HG02943 (cell line): ENCODE measurements around the gene SPHKAP.
"Not testable (repeated sequence)": the region's sequence is repeated elsewhere in the genome, so short reads cannot be mapped to it uniquely, and the experiment has no call there.

Experiments used
- ATAC-seq: cut with Tn5 transposase; IDR thresholded peaks from one replicate; pipeline ENCODE4 v1.9.1; 2021; ENCODE audit warnings: mild to moderate bottlenecking, low read depth, moderate library complexity; ENCODE audit not compliant: unreplicated experiment

SPHKAP gene, protein sequence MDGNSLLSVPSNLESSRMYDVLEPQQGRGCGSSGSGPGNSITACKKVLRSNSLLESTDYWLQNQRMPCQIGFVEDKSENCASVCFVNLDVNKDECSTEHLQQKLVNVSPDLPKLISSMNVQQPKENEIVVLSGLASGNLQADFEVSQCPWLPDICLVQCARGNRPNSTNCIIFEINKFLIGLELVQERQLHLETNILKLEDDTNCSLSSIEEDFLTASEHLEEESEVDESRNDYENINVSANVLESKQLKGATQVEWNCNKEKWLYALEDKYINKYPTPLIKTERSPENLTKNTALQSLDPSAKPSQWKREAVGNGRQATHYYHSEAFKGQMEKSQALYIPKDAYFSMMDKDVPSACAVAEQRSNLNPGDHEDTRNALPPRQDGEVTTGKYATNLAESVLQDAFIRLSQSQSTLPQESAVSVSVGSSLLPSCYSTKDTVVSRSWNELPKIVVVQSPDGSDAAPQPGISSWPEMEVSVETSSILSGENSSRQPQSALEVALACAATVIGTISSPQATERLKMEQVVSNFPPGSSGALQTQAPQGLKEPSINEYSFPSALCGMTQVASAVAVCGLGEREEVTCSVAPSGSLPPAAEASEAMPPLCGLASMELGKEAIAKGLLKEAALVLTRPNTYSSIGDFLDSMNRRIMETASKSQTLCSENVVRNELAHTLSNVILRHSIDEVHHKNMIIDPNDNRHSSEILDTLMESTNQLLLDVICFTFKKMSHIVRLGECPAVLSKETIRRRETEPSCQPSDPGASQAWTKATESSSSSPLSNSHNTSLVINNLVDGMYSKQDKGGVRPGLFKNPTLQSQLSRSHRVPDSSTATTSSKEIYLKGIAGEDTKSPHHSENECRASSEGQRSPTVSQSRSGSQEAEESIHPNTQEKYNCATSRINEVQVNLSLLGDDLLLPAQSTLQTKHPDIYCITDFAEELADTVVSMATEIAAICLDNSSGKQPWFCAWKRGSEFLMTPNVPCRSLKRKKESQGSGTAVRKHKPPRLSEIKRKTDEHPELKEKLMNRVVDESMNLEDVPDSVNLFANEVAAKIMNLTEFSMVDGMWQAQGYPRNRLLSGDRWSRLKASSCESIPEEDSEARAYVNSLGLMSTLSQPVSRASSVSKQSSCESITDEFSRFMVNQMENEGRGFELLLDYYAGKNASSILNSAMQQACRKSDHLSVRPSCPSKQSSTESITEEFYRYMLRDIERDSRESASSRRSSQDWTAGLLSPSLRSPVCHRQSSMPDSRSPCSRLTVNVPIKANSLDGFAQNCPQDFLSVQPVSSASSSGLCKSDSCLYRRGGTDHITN (N-terminal part only)

DNA sequence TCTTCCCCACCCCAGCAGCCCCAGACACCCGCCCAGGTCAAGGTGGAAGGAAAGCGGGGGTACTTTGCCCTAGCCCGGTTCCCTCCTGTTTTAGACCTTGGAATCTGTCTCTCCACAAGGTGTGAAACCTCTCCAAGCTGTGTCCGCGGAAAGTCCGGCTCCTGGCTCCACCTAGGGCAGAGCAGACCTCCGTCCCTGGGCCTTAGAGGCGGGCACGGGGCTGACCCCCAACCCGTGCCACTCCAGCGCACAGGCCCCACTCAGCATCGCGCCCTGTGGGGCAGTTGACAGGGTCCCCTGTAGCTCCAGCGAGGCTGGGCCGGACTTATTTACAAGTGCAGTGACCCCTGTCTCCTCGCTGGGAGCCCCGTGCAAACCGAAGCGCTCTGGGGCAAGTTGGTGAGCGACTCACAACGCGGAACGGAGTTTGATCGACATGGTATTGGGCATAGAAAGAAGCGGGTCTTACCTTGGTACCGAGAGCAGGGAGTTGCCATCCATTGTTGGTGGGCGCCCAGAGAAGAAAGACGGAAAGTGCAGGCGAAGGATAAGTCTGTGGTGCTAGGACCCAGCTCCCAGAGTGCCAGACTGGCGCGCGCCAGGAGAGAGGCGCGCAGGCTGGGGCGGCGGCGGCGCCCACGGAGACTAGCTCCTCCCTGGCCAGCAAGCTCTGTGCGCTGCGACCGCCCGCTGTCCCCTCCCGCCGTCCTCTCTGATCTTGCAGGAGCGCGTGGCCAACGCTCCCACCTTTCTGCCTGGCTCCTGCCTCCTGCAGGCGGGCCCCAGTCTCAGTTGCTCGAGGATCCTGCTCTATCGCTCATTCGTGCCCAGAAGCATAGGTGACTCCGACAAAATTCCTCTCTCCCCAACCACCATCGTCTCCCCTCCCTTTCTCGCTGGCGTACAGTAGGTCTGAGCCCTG lies at the start of gene SPHKAP:
SPHKAP (minus strand) TSS at position 590 of the 922 bp plus-strand sequence; CDS start at position 501, 89 bp downstream.
- no peak for ATAC-seq

DNA sequence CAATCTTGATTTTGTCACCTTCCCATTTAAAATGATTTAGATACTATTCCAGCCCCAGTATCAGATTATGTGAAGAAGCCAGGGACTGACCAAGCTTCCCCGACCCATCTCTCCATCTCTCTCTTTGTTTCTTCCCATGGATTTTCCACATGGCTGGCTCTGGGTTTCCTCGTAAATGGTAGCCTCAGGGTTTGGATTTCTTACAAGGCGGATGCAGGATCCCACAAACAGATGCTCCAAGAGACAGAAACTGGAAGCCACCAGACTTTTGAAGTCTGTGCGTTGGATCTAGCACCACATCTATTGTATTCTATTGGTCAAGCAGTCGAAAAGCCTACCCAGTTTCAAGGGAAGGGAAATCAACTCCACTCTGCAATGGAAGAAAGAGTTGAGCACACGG lies 46.0 kb upstream of the SPHKAP start:
- no peak for ATAC-seq

DNA sequence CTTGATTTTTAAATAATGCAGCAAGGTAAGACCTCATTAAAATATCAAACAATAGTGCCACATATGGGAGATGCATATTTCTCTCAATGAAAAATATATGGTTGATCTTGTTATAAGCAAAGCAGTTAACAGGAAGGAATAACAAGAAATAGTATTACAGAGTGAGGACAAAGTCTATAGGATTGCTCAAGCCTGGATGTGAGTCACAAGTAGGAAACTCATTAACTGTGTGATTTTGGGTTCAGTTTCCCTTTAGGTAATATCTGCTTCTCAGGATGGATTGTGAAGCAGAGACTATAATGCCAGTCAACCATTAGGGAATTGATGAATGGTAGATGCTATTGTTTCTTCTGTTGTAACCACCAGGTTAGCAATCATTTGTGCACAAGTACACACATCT lies 42.9 kb upstream of the SPHKAP start:
- ATAC-seq: no peak

DNA sequence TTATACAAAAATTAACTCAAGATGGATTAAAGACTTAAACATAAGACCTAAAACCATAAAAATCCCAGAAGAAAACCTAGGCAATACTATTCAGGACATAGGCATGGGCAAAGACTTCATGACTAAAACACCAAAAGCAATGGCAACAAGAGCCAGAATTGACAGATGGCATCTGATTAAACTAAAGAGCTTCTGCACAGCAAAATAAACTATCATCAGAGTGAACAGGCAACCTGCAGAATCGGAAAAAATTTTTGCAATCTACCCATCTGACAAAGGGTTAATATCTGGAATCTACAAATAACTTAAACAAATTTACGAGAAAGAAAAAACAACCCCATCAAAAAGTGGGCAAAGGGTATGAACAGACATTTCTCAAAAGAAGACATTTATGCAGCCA lies 37.1 kb upstream of the SPHKAP start:
- not testable (repeated sequence) for ATAC-seq

DNA sequence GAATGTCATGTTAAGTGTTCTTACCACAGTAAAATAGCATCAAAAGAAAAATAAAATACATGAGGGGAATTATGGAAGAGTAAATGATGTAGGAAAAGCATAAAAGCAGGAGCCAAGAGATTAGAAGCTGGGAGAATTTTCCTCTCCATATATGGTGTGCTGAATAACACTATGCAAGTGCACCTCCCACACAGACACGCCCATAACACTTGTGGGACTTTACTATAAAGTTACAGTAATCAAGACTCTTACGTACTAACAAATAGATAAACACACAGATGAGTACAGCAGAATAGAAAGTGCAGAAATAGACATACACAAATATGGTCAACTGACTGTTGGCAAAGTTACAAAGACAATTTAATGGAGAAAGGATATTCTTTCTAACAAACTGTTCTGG lies 16.0 kb upstream of the SPHKAP start:
- ATAC-seq: no peak

DNA sequence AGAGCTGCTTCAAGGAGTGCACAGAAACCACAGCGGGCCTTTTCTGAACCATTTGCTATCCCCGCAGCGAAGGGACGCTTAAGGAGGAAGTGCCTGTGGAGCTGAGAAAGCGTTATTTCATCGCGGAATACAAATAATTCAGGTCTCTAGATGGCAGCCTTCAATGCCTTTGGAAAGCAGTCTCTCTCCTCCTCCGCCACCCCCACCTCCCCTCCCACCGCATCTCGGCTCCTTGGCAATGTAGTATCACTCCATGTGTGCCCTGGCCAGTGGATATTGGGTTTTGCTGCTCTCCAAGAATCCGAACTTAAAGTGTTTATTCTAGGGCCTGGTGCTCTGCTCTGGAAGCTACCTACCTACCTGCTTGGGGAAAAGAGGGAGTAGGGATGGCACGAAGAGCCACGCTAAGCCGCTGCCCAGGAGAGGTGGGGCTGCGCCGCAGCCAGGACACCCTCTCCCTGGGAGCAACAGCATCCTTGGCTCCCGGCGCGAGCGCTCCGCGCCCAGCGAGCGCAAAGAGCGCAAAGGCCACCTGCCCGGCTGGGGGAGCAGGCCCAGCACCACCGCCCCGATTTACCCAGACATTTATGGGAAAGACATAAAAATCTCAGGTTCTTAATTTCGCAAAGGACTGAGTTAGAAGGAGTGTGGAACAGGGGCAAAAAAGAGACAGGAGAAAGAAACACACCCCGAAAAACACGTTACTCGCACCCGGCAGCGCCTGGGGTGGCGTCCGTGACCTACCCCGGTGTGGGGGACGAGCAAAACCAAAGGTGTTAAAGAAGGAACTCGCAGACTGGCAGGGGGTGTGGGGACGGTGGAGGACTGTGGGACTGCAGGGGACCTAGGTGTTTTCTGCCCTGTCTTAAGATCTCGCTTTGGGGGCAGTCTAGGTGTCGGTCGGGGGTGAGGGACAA lies 1.0 kb downstream of the SPHKAP start:
- ATAC-seq: no peak

DNA sequence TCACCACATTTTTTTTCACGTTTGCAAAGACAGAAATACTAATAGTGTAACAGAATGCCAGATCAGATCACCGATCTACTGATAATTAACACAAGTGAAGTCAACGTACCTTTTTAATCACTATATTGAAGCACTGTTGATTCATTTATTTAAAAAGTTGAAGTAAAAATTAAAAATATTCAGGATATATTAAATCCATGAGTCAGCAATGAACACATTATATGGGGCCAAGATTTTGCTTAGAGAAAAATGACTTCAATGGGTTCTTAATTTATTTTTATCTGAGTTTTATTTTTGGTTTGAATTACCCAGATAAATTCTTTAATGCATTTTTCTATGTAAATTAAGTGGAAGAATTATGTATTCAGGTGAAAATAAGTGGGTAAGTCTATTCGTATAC lies 14.2 kb downstream of the SPHKAP start:
- ATAC-seq: no peak

DNA sequence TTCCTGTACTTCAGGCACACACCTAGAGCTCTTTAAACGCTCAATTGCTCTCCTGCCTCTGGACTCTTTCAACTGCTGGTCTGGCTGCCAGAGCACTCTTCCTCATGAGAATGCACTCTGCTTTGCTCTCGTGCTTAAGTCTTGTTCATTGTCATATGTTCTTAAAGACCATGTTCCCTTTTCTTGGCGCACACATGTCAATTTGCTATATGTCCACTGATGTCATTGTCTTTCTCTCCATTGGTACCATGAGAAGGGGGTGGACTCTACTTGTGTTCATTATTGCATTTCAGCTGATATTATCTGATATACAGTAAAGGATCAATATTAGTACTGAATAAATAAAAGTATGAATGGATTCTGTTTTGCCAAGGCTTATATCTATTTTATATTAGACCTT lies 16.8 kb downstream of the SPHKAP start:
- ATAC-seq: no peak

DNA sequence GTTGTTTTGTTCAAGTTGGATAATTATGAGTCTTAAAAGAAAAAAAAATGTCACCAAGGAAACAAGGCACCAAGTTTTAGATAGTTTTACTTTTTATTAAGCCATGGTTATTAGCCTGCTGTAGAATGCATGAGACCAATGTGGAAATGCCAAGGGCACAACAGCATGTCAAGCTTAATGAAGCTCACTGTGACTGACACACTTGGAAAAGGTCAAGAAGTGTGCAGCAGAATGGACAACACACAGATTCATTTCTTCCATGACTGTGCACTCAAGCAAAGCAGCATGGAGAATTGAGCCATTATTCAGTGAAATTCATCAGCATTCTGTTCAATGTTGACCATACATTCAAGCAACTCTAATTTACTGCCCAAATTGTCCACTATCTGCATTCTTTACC lies 23.6 kb downstream of the SPHKAP start:
- no peak for ATAC-seq

DNA sequence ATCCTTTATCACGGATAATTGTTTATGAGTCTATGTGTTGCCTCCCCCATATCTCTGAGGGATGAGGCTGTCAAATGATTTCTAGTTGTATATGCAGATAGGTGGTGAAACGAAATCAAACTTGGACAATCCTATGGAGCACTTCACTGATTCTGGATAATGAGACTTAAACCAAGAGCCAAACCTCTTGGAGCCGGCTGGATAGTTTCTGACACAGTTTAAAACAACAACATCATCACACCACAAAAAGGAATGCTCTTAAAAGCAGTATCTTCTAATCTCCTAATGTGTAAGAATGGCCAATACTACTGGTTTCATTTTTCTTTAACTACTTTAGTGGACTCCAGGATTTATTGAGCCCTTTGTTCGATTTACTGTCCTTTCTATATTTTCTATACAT lies 36.5 kb downstream of the SPHKAP start:
- ATAC-seq: no peak

DNA sequence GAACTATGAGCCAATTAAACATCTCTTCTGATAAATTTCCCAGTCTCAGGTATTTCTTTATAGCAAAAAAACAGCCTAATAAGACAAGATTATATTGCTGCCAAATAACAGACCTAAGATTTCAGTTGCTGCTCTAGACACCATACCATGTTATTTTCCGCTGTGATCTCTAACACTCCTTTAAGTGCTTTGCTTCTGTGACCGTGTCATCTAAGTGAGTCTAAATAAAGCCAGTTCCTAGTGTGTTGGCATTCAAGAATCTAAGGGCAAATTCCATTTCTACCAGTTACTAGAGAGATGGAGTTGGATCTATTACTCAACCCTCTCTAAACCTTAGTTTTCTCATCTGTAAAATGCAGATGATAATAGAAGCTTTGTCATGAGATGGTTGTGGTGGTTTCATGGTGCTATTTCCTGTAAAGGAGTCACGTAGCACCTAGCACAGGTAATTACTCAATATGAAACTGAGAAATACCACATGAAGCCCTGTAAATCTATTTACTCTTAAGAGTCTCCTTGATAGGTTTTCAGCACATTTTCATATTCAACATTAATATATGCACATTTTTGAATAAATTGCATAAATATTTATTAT lies 40.5 kb downstream of the SPHKAP start:
- ATAC-seq: peak; percentile 87

DNA sequence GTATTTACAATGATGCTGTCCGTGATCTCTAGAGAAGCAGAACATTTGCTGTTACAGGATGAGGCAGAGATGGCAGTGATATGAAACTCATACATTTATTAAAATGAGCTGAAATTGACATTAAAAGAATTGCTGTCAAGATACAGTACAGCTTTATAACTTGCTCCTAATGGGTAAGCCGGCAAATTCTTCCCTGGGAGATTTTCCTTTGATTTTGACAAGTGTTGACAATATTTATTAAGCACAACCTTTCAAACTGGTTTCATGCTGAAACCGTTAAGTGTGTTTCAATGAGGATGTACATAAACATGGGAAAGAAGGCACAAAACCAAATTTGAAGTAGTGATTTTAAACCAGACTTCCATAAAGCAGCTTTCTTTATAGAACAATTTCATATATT lies 45.5 kb downstream of the SPHKAP start:
- ATAC-seq: no peak

DNA sequence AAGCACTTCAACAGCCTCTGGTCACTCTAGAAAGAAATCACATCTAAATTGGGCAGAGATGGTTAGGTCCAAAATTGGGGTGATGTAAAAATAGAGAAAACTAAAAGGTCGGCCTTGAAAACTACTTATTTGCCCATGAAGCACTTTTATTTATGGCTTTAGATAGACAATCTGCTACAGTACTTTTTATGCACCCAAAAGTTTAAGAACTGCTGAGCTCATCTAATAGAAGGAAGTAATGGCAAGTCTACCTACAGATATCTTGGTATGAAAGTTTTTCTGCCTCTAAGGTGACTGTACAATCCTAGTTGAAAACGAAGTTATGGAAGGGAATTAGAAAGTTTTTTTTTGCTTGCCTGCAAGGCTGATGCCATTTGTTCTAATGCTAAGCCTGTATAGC lies 46.2 kb downstream of the SPHKAP start:
- no peak for ATAC-seq

DNA sequence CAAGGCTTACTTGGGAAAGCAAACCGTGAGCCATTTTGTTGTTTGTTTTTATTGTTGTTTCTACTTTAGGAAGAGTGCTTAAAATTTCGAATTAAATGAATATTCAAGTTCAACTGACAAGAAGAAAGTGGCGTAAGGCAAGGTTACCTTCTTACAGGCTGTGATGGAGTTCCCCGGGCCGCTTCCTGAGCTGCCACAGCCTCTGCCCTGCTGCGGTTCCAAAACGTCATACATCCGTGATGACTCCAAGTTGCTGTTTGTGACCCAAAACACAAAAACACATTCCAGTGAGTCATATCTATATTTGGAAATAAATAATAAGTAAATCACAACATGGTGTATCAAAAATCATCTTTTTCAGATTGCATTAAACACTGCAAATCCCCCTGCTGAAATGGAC lies 49.7 kb downstream of the SPHKAP start:
- ATAC-seq: no peak

DNA sequence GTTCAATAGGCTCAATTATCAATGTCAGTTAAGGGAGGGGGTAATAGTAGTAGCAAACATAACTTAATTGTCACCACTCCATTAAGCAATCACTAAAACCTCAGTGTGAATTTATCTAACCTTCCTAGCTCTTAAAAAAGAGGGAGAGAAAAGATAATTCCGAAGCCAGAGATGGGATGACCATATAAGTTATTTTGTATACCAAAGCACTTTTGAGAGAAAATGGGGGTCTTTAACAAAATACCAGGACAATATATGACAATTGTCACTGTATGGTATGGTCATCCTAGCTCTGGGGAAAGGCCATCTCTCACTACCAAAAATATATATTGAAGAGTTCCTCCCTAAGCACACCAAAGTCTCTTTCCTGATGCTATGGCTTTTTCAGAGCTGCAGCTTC lies 55.1 kb downstream of the SPHKAP start:
- ATAC-seq: no peak

DNA sequence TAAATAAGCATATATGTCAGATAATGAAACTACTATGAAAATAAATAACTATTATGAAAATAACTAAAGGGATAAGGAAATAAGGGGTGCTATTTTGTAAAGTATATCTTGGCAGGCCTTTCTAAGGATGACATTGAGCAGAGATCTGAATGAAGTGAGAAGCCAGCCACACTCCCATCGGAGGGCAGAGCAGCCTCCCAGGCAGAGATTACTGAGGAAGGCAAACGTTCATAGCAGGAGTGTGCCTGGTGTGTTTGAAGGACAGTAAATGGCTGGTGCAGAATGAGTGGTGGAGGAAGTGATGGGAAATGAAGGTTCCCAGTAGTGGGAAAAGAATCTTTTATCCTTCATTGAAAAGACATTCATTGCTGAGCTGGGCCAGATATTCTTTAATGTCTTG lies 62.5 kb downstream of the SPHKAP start:
- ATAC-seq: no peak

DNA sequence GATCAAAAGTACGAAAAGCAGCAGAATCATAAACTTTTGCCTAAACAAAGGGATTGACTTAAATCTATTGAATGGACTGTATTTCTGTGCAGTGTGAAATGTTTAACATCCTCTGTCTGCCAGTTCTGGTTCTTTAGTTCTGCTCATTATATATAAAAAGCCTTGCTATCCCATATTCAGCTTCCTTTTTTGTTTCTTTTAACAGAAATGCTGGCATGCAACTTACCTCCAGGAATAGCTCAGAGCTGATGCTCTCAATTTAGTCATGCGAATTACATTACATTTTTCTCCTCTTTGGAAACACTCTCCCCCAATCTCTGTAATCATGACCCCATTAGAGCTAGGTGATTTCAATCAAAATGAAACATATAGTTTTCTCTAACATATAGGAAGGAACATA lies 73.6 kb downstream of the SPHKAP start:
- no peak for ATAC-seq

DNA sequence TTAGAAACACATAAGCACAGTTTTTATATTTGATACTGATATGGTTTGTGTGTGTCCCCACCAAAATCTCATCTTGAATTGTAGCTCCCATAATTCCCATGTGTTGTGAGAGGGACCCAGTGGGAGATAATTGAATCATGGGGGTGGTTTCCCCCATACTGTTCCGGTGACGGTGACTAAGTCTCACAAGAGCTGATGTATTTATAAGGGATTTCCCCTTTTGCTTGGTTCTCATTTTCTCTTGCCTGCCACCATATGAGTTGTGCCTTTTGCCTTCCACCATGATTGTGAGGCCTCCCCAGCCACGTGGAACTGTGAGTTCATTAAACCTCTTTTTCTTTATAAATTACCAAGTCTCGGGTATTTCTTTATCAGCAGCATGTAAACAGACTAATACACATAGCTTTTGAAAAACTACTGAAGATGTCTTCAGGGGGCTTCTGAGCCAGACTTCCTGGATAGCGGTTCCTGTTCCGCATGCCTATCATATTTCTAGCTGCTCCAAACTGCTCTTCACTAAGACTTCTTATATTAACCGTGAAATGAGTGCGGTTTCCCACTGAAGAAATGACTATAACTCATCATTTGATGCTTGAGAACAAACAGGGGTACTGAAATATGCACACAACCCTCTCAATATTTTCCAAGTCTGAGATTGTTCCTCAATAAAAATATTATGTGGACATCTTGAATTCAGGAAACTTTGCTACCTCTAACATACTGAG lies 75.8 kb downstream of the SPHKAP start:
- no peak for ATAC-seq
